GM12878 (cell line): Measurements from ENCODE around the gene DXO.
"Not testable (repeated sequence)": the region's sequence is repeated elsewhere in the genome, so short reads cannot be mapped to it uniquely, and the experiment has no call there.

Source experiments
- BHLHE40 ChIP-seq, 2 experiments: fragments of 450-650 bp in 1 of 2; IDR thresholded peaks; 2 replicates each; pipeline ENCODE4 v1.6.1; 2011 to 2017; ENCODE audit warnings: low read depth in 2 of 2, borderline replicate concordance in 1 of 2, improper control_type of control experiment in 1 of 2, low read length in 1 of 2, mild to moderate bottlenecking in 1 of 2
- CHD1 ChIP-seq: IDR thresholded peaks from 2 replicates; pipeline ENCODE4 v1.6.1; 2012; ENCODE audit warnings: low read depth, low read length, improper control_type of control experiment
- CTCF ChIP-seq, 3 experiments: IDR thresholded peaks in 2 of 3; conservative IDR thresholded peaks in 1 of 3; 2 replicates each; pipeline ENCODE4 v1.5.1; 2011; ENCODE audit warnings: low read depth in 3 of 3, low read length in 3 of 3, mild to moderate bottlenecking in 3 of 3, control low read depth in 2 of 3, moderate library complexity in 2 of 3, inconsistent platforms in 1 of 3, mixed read lengths in 1 of 3; ENCODE audit not compliant: control insufficient read depth in 2 of 3, insufficient read depth in 1 of 3; ENCODE audit errors: extremely low read depth in 1 of 3
- ELK1 ChIP-seq: IDR thresholded peaks from 2 replicates; pipeline ENCODE4 v1.6.1; 2012; ENCODE audit warnings: low read depth, low read length, improper control_type of control experiment
- EP300 ChIP-seq, 2 experiments: fragments of 150-350 bp in 1 of 2; IDR thresholded peaks; 2 replicates each; pipeline ENCODE4 v1.6.1; 2011 to 2012; ENCODE audit warnings: low read depth in 2 of 2, low read length in 2 of 2, borderline replicate concordance in 1 of 2, improper control_type of control experiment in 1 of 2, inconsistent platforms in 1 of 2; ENCODE audit not compliant: control insufficient read depth in 1 of 2
- EZH2 ChIP-seq: IDR thresholded peaks from 2 replicates; pipeline ENCODE4 v1.6.1; 2012; ENCODE audit warnings: low read depth, mild to moderate bottlenecking, control low read depth, inconsistent platforms, low read length, borderline replicate concordance; ENCODE audit not compliant: control insufficient read depth
- FOS ChIP-seq: IDR thresholded peaks from 3 replicates; pipeline ENCODE4 v1.6.1; 2011; ENCODE audit warnings: borderline replicate concordance; ENCODE audit not compliant: insufficient read length; ENCODE audit errors: extremely low read depth
- JUND ChIP-seq: IDR thresholded peaks from 2 replicates; pipeline ENCODE4 v1.6.1; 2012; ENCODE audit warnings: low read depth, mild to moderate bottlenecking, low read length, improper control_type of control experiment, moderate library complexity
- MXI1 ChIP-seq: fragments of 150-350 bp; IDR thresholded peaks from 2 replicates; pipeline ENCODE4 v1.6.1; 2011; ENCODE audit warnings: low read depth, mild to moderate bottlenecking, inconsistent platforms, low read length, improper control_type of control experiment
- USF2 ChIP-seq: IDR thresholded peaks from 2 replicates; pipeline ENCODE4 v1.6.1; 2011; ENCODE audit warnings: low read depth, low read length, improper control_type of control experiment, borderline replicate concordance
- ZBTB11 ChIP-seq: fragments of 450-650 bp; formaldehyde crosslinking; IDR thresholded peaks from 2 replicates; pipeline ENCODE4 v1.5.0; 2022; ENCODE audit warnings: mild to moderate bottlenecking, missing genetic modification characterization
- ZSCAN29 ChIP-seq: fragments of 450-650 bp; IDR thresholded peaks from 2 replicates; pipeline ENCODE4 v1.6.1; 2017; ENCODE audit warnings: mild to moderate bottlenecking, moderate library complexity

GRCh38 chr6:31976065-31976464 is 4.1 kb upstream of the DXO start:
- not testable (repeated sequence) for TF ChIP-seq ELK1; MXI1; USF2; CTCF (IDR thresholded peaks at IDR 0.05 in 2 of 3, conservative IDR thresholded peaks at IDR 0.05 in 1 of 3; ENCODE audit: control insufficient read depth in 2 of 3, extremely low read depth in 1 of 3, insufficient read depth in 1 of 3, low read depth in 3 of 3, low read length in 3 of 3); EP300 (IDR thresholded peaks at IDR 0.05; ENCODE audit: borderline replicate concordance in 1 of 2, control insufficient read depth in 1 of 2, low read depth in 2 of 2, low read length in 2 of 2); BHLHE40 (IDR thresholded peaks at IDR 0.05; ENCODE audit: borderline replicate concordance in 1 of 2, low read depth in 2 of 2, low read length in 1 of 2); JUND; EZH2; ZBTB11 (CRISPR knock-in tag); CHD1; FOS; ZSCAN29
